ENCODE data around the gene SSUH2. TPM values are rescaled to one million over a fixed set of nuclear protein-coding genes. Genes with fewer than 3 reads are reported as not detected.
A peak's percentile ranks its signal among the peaks of the same experiment; 100 is the strongest.

Gene SSUH2
- total and polyA plus RNA-seq, 4 donors: 0.07 to 3.4 (median 0.34) TPM

DNA sequence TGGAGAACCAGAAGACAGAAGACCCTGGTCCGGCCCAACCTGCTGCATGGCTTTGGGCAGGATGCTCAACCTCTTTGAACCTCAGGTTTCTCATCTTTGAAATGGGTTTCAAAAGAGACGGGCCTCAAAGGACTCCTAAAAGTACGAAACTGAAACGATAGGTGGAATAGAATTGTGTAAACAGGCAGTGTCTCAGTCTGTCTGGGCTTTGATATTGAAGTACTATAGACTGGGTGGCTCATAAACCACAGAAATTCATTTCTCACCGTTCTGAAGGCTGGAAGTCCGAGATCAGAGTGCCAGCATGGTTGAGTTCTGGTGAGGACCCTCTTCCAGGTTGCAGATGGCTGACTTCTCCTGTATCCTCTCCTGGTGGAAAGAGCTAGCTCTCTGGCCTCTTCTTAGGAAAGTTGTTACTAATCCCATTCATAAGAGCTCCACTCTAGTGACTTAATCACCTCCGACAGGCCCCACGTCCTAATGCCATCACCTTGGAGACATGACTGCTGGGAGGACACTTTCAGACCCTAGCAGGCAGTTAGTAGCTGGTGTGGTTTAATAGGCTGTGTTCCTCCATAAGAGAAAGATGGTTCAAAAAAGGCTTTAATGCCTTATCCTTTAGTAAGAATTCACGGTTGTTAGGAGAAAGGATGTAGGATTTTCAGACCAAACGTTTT is 35.7 kb downstream of the SSUH2 start:
- no peaks in the 10 kb centered on the region for H3K9me3 ChIP-seq (ENCODE audit: control insufficient read depth in 4 of 4, insufficient read depth in 3 of 4, low read length in 3 of 4)
- H3K27me3 ChIP-seq (ENCODE audit: control insufficient read depth in 3 of 3, insufficient read depth in 3 of 3, low read length in 2 of 3): no peaks in the 10 kb centered on the region
- DNase-seq (no peak), ATAC-seq (ENCODE audit: insufficient read depth, low FRiP score) (no peak)
- H3K4me1 ChIP-seq (ENCODE audit: control insufficient read depth in 5 of 5, insufficient read depth in 5 of 5, low read length in 5 of 5): peaks cover 0 to 9% (median 5%) of the 10 kb centered on the region in 5 donors
- no peak overlapping the region for H3K4me3 ChIP-seq
- H3K27ac ChIP-seq (ENCODE audit: low read depth in 1 of 2, low read length in 1 of 2): no peak overlapping the region
- no peak for TF ChIP-seq CTCF (IDR thresholded peaks at IDR 0.05; ENCODE audit: control extremely low read depth, extremely low read depth)
- H3K9ac ChIP-seq (ENCODE audit: insufficient read depth in 1 of 2, low read length in 2 of 2): no peak overlapping the region
- 79 to 83% methylated on average over 10 of the region's 10 CpGs for WGBS, 2 donors
- no peaks in the 10 kb centered on the region for H3K36me3 ChIP-seq (ENCODE audit: control insufficient read depth in 4 of 4, insufficient read depth in 4 of 4, low read length in 4 of 4)

- H3K36me3 ChIP-seq (ENCODE audit: control insufficient read depth in 4 of 4, insufficient read depth in 4 of 4, low read length in 4 of 4): no peaks in the 10 kb centered on the region
- no peak overlapping the region for H3K9ac ChIP-seq (ENCODE audit: insufficient read depth in 1 of 2, low read length in 2 of 2)
- no peak overlapping the region for H3K27ac ChIP-seq (ENCODE audit: low read depth in 1 of 2, low read length in 1 of 2)
- no peaks in the 10 kb centered on the region for H3K9me3 ChIP-seq (ENCODE audit: control insufficient read depth in 4 of 4, insufficient read depth in 3 of 4, low read length in 3 of 4)
- no peak for DNase-seq
- 89 to 92% methylated on average over 16 of the region's 16 CpGs for WGBS, 2 donors
- no peak for ATAC-seq (ENCODE audit: insufficient read depth, low FRiP score)
- H3K4me3 ChIP-seq: no peak overlapping the region
- H3K4me1 ChIP-seq (ENCODE audit: control insufficient read depth in 5 of 5, insufficient read depth in 5 of 5, low read length in 5 of 5): peaks cover 0 to 9% (median 5%) of the 10 kb centered on the region in 5 donors
- H3K27me3 ChIP-seq (ENCODE audit: control insufficient read depth in 3 of 3, insufficient read depth in 3 of 3, low read length in 2 of 3): no peaks in the 10 kb centered on the region
- TF ChIP-seq CTCF (IDR thresholded peaks at IDR 0.05; ENCODE audit: control extremely low read depth, extremely low read depth): no peak
Measured at GRCh38 chr3:8608041-8608790, 36.4 kb downstream of the SSUH2 start.

- no peaks in the 10 kb centered on the region for H3K27me3 ChIP-seq (ENCODE audit: control insufficient read depth in 3 of 3, insufficient read depth in 3 of 3, low read length in 2 of 3)
- no peaks in the 10 kb centered on the region for H3K36me3 ChIP-seq (ENCODE audit: control insufficient read depth in 4 of 4, insufficient read depth in 4 of 4, low read length in 4 of 4)
- 56 to 68% methylated on average over 7 of the region's 7 CpGs for WGBS, 2 donors
- ATAC-seq (ENCODE audit: insufficient read depth, low FRiP score) (peak; percentile 68), DNase-seq (peak; percentile 69 to 82 (median 79))
- peak; percentile 49 for TF ChIP-seq CTCF (IDR thresholded peaks at IDR 0.05; ENCODE audit: control extremely low read depth, extremely low read depth)
- H3K9me3 ChIP-seq (ENCODE audit: control insufficient read depth in 4 of 4, insufficient read depth in 3 of 4, low read length in 3 of 4): no peaks in the 10 kb centered on the region
- peaks cover 0 to 9% (median 6%) of the 10 kb centered on the region in 5 donors for H3K4me1 ChIP-seq (ENCODE audit: control insufficient read depth in 5 of 5, insufficient read depth in 5 of 5, low read length in 5 of 5)
- peak overlapping the region in 1 of 2 donors; percentile 26 for H3K27ac ChIP-seq (ENCODE audit: low read depth in 1 of 2, low read length in 1 of 2)
- no peak overlapping the region for H3K9ac ChIP-seq (ENCODE audit: insufficient read depth in 1 of 2, low read length in 2 of 2)
- no peak overlapping the region for H3K4me3 ChIP-seq
Measured at GRCh38 chr3:8607234-8608040, 37.2 kb downstream of the SSUH2 start.

All from lung (tissue), 12 donors.